Measurements from ENCODE around the gene C2CD2. TPM values are rescaled to one million over a fixed set of nuclear protein-coding genes. Genes with fewer than 3 reads are reported as not detected.

Gene C2CD2
- total RNA-seq, 1 experiment from 2014 or later, result 14.5 TPM

DNA sequence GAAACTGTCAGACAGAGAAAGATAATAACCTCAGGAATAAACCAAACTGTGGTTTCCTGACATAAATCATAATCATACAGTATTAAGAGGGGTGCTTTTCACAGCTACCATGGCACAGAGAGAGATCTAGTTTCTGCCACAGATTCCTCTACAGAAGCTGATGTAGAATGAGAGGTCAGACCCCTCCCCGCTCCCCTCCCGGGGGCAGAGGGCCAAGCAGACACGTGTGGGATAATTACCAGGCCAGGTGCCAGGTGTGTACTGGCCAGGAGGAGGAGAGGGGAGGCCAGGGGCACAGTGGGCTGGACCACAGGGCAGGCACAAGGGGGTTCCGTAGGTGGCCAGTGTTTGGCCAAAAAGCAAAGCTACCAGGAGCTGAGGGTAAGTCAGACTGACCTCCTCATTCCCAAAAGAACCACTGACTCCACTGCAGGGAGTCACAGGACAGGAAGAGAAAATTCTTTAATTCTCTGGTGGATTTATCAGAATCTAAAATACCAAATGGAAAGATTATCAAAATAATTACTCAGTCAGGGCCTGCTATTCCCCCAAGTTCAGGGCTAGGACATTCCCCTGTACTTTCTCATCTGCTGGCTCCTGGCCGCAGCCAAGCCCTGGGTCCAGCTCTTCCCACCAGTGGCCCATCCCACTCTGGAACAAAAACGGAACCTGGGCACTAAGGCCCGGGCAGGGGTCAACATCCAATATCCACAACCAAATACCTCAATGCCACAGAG lies 30.0 kb downstream of the C2CD2 start:
- H3K4me1 ChIP-seq, result no peaks in the 10 kb centered on the region
- H3K36me3 ChIP-seq, result no peaks in the 10 kb centered on the region
- H3K27ac ChIP-seq, result no peak overlapping the region
- no peak overlapping the region for H3K4me3 ChIP-seq
- H3K27me3 ChIP-seq, result no peaks in the 10 kb centered on the region
- no peaks in the 10 kb centered on the region for H3K9me3 ChIP-seq (replicated peaks)
- no peak for DNase-seq

DNA sequence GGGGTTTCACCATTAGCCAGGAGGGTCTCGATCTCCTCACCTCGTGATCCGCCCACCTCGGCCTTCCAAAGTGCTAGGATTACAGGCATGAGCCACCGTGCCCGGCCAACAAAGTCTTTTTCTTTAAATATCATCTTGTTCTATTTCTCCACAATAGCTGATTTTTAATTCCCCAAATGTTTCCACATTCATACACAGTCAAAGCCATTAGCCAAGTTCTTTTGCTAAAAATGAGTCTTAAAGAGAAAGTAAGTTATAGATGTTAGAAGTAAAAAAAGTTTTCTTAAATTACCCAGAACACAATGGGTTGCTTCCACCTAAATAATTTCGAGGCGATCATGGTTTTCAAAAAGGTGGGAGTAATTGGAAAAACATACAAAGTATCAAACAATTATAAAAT lies 30.6 kb downstream of the C2CD2 start:
- Histone ChIP-seq H3K27ac (no peak overlapping the region), H3K4me1 (no peaks in the 10 kb centered on the region), H3K9me3 (replicated peaks) (no peaks in the 10 kb centered on the region), H3K4me3 (no peak overlapping the region), H3K36me3 (no peaks in the 10 kb centered on the region), H3K27me3 (no peaks in the 10 kb centered on the region)
- DNase-seq, result no peak

DNA sequence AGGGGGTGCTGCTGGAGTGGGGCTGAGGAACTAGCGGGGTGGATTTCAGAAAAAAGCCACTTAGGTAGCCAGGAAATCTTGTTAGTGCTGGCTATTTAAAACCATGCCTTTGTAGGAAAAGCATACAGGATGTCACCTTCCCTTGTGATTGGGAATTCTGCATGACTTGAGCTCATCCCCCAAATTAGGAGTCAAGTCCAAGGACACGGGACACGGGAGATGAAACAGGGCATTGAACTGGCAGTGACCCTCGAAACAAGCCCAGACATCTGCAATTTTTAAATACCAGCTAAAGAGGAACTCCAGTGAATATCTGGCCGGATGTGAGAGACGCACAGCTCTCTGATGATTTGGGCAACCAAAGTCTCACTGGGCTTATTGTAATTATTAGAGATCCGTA lies 32.8 kb downstream of the C2CD2 start:
- Histone ChIP-seq H3K36me3 (peaks cover 2% of the 10 kb centered on the region; the same call in 1 of the 2 replicates), H3K4me3 (no peak overlapping the region), H3K4me1 (no peaks in the 10 kb centered on the region), H3K27ac (no peak overlapping the region), H3K27me3 (no peaks in the 10 kb centered on the region), H3K9me3 (replicated peaks) (no peaks in the 10 kb centered on the region)
- no peak for DNase-seq

DNA sequence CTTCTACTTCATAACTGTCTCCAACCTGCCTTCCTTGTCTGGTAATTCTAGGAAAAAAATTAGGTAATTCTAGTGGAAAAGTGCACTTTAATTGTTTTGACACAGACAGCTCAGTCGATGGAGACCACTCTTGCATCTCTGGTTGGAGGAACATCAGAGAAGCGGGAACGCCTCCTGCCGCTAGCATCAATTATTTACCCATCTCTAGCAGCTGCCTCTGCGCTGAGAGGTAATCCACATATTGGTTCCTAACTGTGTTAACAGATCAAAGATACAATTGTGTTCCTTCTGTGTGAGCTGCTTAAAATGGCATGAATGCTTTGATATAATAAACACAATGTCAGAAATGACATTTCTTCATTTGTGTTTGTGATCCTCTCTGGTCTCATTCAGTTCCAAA lies 33.3 kb downstream of the C2CD2 start:
- Histone ChIP-seq H3K4me3 (no peak overlapping the region), H3K36me3 (peaks cover 2% of the 10 kb centered on the region; the same call in 1 of the 2 replicates), H3K4me1 (no peaks in the 10 kb centered on the region), H3K9me3 (replicated peaks) (no peaks in the 10 kb centered on the region), H3K27ac (no peak overlapping the region), H3K27me3 (no peaks in the 10 kb centered on the region)
- no peak for DNase-seq

DNA sequence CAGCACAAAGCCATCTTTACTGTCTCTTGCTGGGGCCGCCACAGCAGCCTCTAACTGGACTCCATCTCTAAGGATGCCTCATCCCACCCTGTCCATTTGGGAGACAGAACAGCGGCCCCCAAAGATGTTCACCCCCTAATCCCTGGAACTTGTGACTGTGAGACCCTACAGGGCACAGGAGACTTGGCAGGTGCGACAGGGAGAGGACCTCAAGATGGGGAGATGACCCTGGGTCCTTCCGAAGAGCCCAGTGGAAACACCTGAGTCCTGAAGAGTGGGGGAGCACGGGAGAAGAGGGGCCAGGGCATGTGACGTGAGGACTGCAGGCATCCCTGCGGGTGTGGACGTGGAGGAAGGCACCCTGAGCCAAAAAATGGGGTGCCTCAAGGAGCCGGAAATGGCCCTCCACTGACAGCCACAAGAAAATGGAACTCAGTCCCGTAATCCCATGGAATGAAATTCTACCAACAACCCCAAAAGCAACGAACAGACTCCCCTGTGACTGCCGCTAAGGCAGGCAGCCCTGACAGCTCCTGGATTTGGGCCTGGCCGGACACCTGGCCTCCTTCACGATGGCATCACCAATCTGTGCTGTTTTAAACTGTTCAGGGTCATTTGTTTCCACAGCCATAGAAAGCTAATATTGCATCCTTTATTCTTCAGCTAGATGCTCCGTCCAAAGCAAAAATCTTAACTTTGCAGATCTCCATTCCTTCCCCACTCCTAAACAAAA lies 34.0 kb downstream of the C2CD2 start:
- no peaks in the 10 kb centered on the region for H3K9me3 ChIP-seq (replicated peaks)
- H3K27me3 ChIP-seq, result no peaks in the 10 kb centered on the region
- no peak overlapping the region for H3K4me3 ChIP-seq
- no peak overlapping the region for H3K27ac ChIP-seq
- no peak for DNase-seq
- H3K4me1 ChIP-seq, result no peaks in the 10 kb centered on the region
- H3K36me3 ChIP-seq, result peaks cover 2% of the 10 kb centered on the region; the same call in 1 of the 2 replicates

DNA sequence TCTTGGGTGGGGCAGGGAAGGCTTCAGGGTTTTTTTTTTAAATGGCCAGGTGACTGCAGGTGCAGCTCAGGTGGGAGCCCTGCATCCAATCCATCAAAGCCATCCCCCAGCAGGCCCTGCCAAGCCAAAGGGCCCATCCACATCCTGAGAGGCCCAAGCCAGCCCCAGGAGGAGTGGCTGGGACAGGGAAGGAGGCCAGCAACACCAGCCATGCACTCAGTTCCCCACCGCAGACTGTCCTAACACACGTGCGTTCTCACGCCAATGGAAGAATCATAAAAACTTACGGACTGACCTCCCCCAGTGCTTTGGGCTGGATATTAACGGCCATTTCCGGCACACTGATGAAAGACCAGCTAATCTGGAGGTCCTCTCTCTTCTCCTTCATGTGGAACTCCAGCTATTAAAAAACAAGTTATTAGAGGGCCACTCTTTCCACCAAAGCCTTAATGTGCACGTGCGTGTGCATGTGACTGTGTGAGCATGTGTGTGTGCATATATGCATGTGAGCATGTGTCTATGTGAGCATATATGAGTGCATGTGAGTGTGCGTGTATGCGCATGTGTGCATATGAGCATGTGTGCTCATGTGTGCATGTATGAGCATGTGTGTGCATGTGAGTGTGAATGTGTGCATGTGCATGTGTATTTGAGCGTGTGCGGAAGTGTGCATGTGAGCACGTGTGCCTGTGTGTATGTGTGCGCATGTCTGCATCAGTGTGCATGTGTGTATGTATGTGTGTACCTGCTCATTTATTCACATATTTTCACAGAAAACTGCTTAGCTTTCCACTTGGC lies 35.1 kb downstream of the C2CD2 start:
- H3K36me3 ChIP-seq, result peaks cover 2% of the 10 kb centered on the region; the same call in 1 of the 2 replicates
- H3K9me3 ChIP-seq (replicated peaks), result no peaks in the 10 kb centered on the region
- no peak for DNase-seq
- no peaks in the 10 kb centered on the region for H3K27me3 ChIP-seq
- H3K4me1 ChIP-seq, result no peaks in the 10 kb centered on the region
- H3K4me3 ChIP-seq, result no peak overlapping the region
- no peak overlapping the region for H3K27ac ChIP-seq

DNA sequence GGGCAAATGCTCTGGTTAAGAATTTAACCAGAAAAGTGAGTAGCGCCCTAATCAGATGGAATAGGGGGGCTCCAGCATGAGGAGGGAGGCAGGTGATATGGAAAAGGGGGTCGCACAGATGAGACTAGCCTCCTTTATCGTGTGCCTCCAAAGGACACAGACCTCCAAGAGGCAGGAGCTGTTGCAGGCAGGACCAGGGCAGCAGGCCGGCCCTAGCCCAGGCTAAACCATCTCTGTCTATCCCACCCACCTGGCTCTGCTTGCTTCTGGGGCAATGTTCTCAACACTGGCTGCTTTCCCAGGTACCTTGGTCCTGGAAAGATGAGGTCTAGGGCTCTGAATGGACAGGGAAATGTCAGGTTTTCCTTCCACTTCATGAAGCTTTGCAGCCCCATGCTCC lies 36.3 kb downstream of the C2CD2 start:
- Histone ChIP-seq H3K27ac (no peak overlapping the region), H3K36me3 (peaks cover 2% of the 10 kb centered on the region; the same call in 1 of the 2 replicates), H3K4me1 (no peaks in the 10 kb centered on the region), H3K27me3 (no peaks in the 10 kb centered on the region), H3K4me3 (no peak overlapping the region), H3K9me3 (replicated peaks) (no peaks in the 10 kb centered on the region)
- no peak for DNase-seq

DNA sequence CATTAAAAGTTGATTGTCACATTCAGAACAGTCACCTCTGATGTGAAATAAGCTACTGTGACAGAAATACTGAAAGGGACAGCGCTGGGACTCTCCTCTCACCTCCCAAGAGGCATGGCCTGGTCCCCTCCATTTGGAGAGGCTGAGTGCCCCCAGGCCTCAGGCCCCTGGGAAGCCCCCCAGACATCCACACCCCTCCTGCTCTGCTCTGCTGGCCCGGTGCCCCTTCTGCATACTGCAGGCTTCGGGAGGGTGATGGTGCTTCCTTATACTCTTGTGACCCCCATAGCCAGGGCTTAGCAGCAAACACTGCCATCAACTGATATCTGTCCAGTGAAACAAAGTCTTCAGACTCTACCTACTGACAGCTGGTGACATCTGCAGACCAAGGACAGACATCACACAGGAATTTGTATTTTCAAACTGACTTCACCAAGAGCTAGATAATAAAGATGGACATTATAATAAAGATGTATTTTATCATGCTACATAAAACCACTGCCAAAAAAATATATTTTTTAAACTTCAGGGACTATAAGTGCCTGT lies 36.9 kb downstream of the C2CD2 start:
- no peaks in the 10 kb centered on the region for H3K4me1 ChIP-seq
- no peak for DNase-seq
- no peaks in the 10 kb centered on the region for H3K27me3 ChIP-seq
- no peaks in the 10 kb centered on the region for H3K9me3 ChIP-seq (replicated peaks)
- H3K4me3 ChIP-seq, result no peak overlapping the region
- H3K27ac ChIP-seq, result no peak overlapping the region
- H3K36me3 ChIP-seq, result peaks cover 2% of the 10 kb centered on the region; the same call in 1 of the 2 replicates

DNA sequence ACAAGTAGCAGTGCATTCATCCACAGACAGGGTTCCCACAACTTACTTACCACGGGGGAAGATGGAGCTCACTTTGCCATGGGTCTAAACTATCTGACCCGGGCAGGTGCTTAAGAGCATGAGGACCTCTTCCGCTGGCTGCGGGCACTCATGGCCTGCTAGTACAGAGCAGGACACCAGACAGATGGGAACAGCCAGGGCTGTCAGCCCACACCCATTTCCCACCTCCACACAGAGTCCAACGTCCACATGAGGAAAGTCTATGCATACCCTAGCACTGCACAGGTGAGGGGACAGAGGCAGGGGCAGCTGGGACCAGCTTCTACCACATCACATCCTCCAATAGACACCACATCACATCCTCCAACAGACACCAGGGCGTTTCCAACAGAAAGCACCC lies 38.9 kb downstream of the C2CD2 start:
- Histone ChIP-seq H3K4me3 (no peak overlapping the region), H3K27ac (no peak overlapping the region), H3K36me3 (peaks cover 8% of the 10 kb centered on the region), H3K4me1 (no peaks in the 10 kb centered on the region), H3K27me3 (no peaks in the 10 kb centered on the region), H3K9me3 (replicated peaks) (no peaks in the 10 kb centered on the region)
- DNase-seq, result no peak

DNA sequence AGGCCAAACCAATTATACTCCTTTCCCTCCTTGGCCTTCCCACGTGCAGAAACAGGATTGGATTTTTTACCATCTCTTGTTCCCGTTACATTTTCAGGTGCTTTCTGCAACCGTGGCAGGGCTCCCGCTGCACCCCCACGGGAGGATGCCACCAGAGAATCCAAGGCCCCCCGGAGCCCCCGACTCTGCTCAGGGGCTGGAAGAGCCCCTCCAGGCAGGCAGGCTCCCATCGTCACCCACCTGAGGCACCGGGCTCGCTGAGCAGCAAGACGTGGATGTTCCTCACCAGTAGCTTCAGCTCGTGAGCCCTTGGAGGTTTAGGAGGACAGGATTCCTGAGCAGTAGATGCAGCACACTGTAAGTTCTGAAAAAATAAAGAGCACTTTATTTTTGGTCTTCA lies 39.5 kb downstream of the C2CD2 start:
- no peak for DNase-seq
- H3K9me3 ChIP-seq (replicated peaks), result no peaks in the 10 kb centered on the region
- no peak overlapping the region for H3K27ac ChIP-seq
- H3K4me3 ChIP-seq, result no peak overlapping the region
- H3K27me3 ChIP-seq, result no peaks in the 10 kb centered on the region
- H3K36me3 ChIP-seq, result peaks cover 8% of the 10 kb centered on the region
- no peaks in the 10 kb centered on the region for H3K4me1 ChIP-seq

DNA sequence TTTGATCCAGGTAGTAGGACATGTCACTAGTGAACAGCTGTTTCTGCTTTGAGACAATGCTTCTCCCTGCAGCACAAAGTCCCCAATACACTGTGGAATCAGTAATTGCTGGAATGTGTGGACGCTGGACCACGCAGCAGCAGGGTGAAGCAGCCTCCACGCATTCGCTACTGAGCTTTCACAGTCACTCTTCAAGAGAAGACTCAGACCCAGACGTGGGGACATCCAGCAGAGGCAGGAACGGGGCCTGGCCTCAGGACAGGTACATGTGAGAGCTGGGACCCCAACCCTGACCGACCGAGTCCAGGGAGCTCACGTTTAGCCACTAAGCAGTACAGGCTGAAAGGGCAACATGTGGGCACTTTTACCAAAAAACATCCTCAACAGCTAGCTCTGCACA lies 40.6 kb downstream of the C2CD2 start:
- H3K27me3 ChIP-seq, result no peaks in the 10 kb centered on the region
- no peak for DNase-seq
- H3K4me1 ChIP-seq, result no peaks in the 10 kb centered on the region
- H3K4me3 ChIP-seq, result no peak overlapping the region
- peaks cover 11% of the 10 kb centered on the region for H3K36me3 ChIP-seq
- no peak overlapping the region for H3K27ac ChIP-seq
- H3K9me3 ChIP-seq (replicated peaks), result no peaks in the 10 kb centered on the region

DNA sequence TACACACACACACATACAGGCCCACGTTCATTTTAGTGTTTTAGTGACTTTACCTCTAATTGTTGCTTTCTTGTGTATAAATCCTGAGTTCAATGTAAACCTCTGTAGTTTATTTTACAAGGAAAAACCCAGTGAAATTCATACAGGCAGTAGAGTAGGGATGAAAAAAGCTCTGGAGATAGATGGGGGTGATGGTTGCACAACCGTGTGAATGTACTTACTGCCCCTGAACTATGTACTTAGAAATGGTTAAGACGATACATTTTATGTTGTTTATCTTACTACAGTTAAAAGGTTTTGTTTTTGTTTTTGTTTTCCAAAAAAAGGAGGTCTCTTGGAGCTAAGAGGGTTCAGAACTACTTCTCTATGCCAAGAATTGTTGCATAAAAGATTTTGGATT lies 45.0 kb downstream of the C2CD2 start:
- H3K36me3 ChIP-seq, result peaks cover 8% of the 10 kb centered on the region
- H3K4me1 ChIP-seq, result no peaks in the 10 kb centered on the region
- no peak overlapping the region for H3K4me3 ChIP-seq
- no peaks in the 10 kb centered on the region for H3K9me3 ChIP-seq (replicated peaks)
- H3K27ac ChIP-seq, result no peak overlapping the region
- H3K27me3 ChIP-seq, result no peaks in the 10 kb centered on the region
- no peak for DNase-seq

DNA sequence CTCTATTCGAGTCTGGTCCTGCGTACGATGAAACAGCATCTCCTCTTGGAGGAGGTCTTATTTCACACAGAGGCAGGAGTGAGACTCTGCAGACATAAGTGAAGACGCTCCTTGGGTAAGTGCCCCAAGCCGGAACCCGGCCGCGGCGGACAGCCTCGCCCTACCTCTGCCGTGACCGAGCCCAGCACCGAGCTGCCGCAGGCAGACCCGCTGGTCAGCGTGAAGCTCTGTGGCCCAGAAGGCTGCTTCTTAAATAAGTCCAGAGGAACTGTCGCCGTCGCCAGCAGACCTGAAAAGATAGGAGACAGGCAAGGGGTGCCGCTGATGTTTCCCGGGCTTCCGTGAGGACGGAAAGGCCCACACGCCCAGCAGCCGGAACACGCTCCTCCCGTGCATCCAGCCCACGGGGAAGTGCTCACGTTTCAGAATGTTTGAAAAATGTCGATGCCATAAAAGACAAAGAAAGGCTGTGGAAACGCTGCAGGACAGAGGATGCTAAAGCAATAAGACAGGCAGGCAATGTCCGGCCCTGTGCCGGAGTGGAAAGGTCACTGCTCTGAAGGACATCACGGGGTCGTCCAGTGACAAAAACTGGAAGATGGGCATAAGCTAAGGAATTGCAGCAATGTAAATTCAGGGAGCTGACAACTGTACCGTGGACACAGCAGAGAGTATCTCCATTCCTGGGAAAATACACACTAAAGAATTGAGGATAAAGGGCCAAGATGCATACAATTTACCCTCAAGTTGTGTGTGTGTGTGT lies 46.1 kb downstream of the C2CD2 start:
- Histone ChIP-seq H3K9me3 (replicated peaks) (no peaks in the 10 kb centered on the region), H3K36me3 (peaks cover 8% of the 10 kb centered on the region), H3K27ac (no peak overlapping the region), H3K4me1 (no peaks in the 10 kb centered on the region), H3K4me3 (no peak overlapping the region), H3K27me3 (no peaks in the 10 kb centered on the region)
- no peak for DNase-seq

DNA sequence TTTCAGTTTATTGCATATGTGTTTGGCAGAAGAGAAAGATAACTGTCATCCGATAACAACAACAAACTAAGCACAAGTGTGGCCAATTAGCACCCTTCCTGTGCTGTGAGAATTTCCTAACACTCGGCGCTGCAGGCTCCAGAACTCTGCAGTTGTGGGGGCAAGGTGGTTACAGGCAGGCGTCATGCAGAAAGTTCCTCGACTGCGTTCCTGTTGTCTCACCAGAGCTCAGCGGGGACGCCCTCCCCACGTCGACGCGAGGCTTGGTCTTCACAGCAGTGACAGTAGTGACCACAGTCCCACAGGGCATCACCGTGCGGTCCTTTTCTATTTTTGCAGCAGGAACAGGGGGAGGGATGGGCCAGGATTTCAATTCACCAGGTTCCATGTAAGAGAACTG lies 47.0 kb downstream of the C2CD2 start:
- Histone ChIP-seq H3K36me3 (peaks cover 8% of the 10 kb centered on the region), H3K4me3 (no peak overlapping the region)

More for the DNA sequence above, 47.0 kb downstream of the C2CD2 start:
- DNase-seq, result no peak
- Histone ChIP-seq H3K27ac (no peak overlapping the region), H3K9me3 (replicated peaks) (no peaks in the 10 kb centered on the region), H3K4me1 (no peaks in the 10 kb centered on the region), H3K27me3 (no peaks in the 10 kb centered on the region)

All from SJCRH30 (cell line).